SU-DHL-6 (cell line): ENCODE data around the gene MCAT.

Experiments
- H2AFZ ChIP-seq: fragments of 200-600 bp; sonication (generic); 2 replicates; pipeline ENCODE4 v1.6.1; 2014; ENCODE audit warnings: low read depth, mild to moderate bottlenecking, moderate library complexity, mixed read lengths, antibody characterized with exemption, low read length; ENCODE audit not compliant: severe bottlenecking
- H3F3A ChIP-seq: fragments of 200-600 bp; shearing (Covaris generic); 2 replicates; pipeline ENCODE4 v1.6.0; 2016; ENCODE audit warnings: antibody characterized with exemption, mild to moderate bottlenecking; ENCODE audit not compliant: insufficient read depth
- H3K27ac ChIP-seq: fragments of 200-600 bp; sonication (generic); 2 replicates; pipeline ENCODE4 v1.5.1; 2016; ENCODE audit warnings: low read depth, mild to moderate bottlenecking, low read length, moderate library complexity, mixed read lengths
- H3K27me3 ChIP-seq: fragments of 200-600 bp; sonication (generic), shearing (Covaris generic); 2 replicates; pipeline ENCODE4 v1.6.0; 2014; ENCODE audit warnings: mild to moderate bottlenecking, low read length
- H3K36me3 ChIP-seq: fragments of 200-600 bp; sonication (generic); 2 replicates; pipeline ENCODE4 v1.6.1; 2014; ENCODE audit warnings: mild to moderate bottlenecking, low read length, mixed read lengths
- H3K4me2 ChIP-seq: fragments of 300-600, 200-600 bp; shearing (Covaris generic), sonication (generic); 2 replicates; pipeline ENCODE4 v1.6.0; 2014; ENCODE audit warnings: low read length, low read depth, mild to moderate bottlenecking; ENCODE audit not compliant: poor library complexity, severe bottlenecking
- H3K4me3 ChIP-seq: fragments of 200-600 bp; sonication (generic); 2 replicates; pipeline ENCODE4 v1.5.1; 2014; ENCODE audit warnings: antibody characterized with exemption, low read length, mild to moderate bottlenecking, mixed read lengths; ENCODE audit not compliant: insufficient read depth, poor library complexity, severe bottlenecking
- H3K79me2 ChIP-seq: fragments of 200-600 bp; sonication (generic); 2 replicates; pipeline ENCODE4 v1.6.1; 2014; ENCODE audit warnings: mild to moderate bottlenecking, low read length, moderate library complexity; ENCODE audit not compliant: insufficient read depth
- H3K9ac ChIP-seq: fragments of 200-600 bp; sonication (generic); 2 replicates; pipeline ENCODE4 v1.7.0; 2014; ENCODE audit warnings: mild to moderate bottlenecking, low read length
- H3K9me2 ChIP-seq: fragments of 200-600 bp; sonication (generic); replicated peaks from 2 replicates; pipeline ENCODE4 v1.6.1; 2014; ENCODE audit warnings: low read length; ENCODE audit not compliant: insufficient read depth
- H3K9me3 ChIP-seq: fragments of 200-600 bp; sonication (generic); 2 replicates; pipeline ENCODE4 v1.6.1; 2014; ENCODE audit warnings: low read length, mixed read lengths; ENCODE audit not compliant: insufficient read depth
- H4K20me1 ChIP-seq: fragments of 200-600 bp; sonication (generic); 2 replicates; pipeline ENCODE4 v1.6.1; 2014; ENCODE audit warnings: low read depth, mild to moderate bottlenecking, antibody characterized with exemption, low read length, moderate library complexity, mixed read lengths
- EZH2phosphoT487 ChIP-seq: fragments of 200-600 bp; sonication (generic), shearing (Covaris generic); conservative IDR thresholded peaks from 2 replicates; pipeline ENCODE4 v1.6.1; 2018; ENCODE audit warnings: mild to moderate bottlenecking, antibody characterized with exemption, low read length, moderate library complexity, mixed read lengths
- TF ChIP-seq, protein P1 (sequence below): fragments of 200-600 bp; sonication (generic); IDR thresholded peaks from one replicate; pipeline ENCODE4 v1.5.1; 2017; ENCODE audit warnings: antibody characterized with exemption, mild to moderate bottlenecking, low read length, moderate library complexity; ENCODE audit not compliant: insufficient read depth, poor library complexity, severe bottlenecking

MCAT gene

DNA sequence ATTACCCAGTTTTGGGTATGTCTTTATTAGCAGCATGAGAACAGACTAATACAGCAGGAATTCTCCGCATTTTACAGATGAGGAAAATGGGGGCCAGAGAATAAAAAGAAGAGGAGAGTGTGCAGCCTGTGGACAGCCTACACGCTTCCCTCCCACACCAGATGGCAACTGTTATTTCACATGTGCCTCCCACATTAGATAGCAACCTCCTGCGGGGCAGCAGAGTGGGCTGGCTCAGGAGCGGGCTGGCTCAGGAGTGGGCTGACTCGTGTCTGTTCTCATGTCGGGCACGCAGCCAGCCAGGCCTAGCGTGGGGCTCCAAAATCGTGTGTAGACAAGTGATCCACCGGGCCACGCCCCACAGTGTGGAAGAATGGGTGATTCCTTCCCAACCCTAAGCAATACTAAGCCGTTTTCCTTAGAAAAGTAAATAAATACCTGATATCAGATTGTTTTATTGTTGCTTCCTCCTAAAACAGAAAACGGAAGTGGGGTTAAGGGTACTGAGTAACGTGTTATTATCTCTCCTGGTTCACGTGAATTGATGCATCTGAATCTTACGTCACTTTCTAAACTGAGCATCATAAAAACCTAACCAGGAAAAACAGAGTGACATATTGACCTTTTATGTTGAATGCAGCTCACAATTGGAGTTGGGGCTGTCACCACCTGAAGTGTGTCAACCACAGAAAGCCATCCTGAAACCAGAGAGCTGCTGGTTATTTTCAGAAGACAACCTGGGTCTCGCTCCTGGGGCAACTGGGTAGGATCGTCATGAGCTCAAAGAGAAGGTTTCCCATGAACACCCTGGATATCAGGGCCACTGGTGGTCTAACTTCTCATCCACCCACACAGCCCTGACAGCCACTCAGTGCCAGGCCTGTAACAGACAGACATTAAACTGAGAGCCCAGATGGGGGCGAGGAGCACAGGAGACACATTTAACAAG is 57.3 kb downstream of the MCAT start:
- Histone ChIP-seq H3K27ac (no peak overlapping the region), H3K36me3 (no peaks in the 10 kb centered on the region), H3K4me2 (no peak overlapping the region), H3K4me3 (no peak overlapping the region), H3K79me2 (no peaks in the 10 kb centered on the region), H3K9me2 (no peaks in the 10 kb centered on the region), H2AFZ (no peak overlapping the region), H3K9me3 (no peaks in the 10 kb centered on the region), H3K9ac (no peak overlapping the region), H4K20me1 (no peaks in the 10 kb centered on the region), H3K27me3 (no peaks in the 10 kb centered on the region), H3F3A (peaks cover 8% of the 10 kb centered on the region; the same call in 1 of the 2 replicates)
- TF ChIP-seq, protein P1, sequence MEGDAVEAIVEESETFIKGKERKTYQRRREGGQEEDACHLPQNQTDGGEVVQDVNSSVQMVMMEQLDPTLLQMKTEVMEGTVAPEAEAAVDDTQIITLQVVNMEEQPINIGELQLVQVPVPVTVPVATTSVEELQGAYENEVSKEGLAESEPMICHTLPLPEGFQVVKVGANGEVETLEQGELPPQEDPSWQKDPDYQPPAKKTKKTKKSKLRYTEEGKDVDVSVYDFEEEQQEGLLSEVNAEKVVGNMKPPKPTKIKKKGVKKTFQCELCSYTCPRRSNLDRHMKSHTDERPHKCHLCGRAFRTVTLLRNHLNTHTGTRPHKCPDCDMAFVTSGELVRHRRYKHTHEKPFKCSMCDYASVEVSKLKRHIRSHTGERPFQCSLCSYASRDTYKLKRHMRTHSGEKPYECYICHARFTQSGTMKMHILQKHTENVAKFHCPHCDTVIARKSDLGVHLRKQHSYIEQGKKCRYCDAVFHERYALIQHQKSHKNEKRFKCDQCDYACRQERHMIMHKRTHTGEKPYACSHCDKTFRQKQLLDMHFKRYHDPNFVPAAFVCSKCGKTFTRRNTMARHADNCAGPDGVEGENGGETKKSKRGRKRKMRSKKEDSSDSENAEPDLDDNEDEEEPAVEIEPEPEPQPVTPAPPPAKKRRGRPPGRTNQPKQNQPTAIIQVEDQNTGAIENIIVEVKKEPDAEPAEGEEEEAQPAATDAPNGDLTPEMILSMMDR: no peak
- TF ChIP-seq EZH2phosphoT487: no peak
